CD4-positive, alpha-beta T cell treated with Interferon gamma for 1 hour (primary cell): ENCODE results near the gene KCNK10.

ENCODE experiments used
- DNase-seq: peaks from one replicate; pipeline ENCODE4 v3.0.0-alpha.2; 2020

KCNK10 gene

DNA sequence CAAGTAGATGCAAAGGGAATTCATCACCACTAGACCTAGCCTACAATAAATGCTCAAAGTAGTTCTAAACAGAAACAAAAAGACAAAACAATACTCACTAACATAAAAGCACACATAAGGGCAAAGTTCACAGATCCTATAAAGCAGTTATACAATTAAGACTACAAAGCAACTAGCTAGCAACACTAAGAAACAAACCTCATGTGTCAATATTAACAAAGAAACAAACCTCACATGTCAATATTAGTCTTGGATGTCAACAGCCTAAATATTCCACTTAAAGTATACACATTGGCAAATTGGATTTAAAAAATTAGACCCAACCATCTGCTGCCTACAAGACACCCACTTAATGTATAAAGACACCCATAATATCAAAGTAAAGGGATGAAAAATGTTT, 152.7 kb downstream of the KCNK10 start:
- DNase-seq = no peak

DNA sequence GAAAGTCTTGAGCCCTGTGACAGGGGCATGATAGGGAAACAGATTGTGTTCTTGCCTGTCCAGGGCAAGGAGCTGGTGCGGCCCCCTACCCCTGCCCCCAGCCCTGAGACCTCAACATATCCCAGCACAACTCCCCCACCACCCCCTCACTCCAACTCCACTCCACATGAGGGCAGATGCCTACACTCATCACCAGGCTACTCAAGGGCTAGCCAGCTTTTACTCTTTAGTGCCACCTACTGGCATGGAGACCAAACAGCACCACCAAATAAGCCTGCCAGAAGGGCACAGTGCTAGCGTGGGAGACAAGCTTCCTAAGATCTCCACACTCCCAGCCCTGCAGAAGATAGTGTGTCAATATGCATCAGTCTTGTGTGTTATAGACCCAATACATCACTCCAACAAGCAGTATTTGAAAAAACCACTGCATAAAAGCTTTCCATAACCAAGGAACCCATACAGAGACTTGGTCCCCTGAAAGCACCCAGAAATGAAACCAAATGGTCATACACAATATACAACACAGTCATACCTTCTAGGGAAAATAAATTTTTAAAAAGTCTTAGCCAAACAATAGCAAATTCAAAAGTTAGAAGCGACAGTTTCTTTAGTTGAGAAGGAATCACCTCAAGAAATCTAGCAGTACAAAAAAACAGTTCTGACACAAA, 154.4 kb downstream of the KCNK10 start:
- peak; percentile 48 for DNase-seq

DNA sequence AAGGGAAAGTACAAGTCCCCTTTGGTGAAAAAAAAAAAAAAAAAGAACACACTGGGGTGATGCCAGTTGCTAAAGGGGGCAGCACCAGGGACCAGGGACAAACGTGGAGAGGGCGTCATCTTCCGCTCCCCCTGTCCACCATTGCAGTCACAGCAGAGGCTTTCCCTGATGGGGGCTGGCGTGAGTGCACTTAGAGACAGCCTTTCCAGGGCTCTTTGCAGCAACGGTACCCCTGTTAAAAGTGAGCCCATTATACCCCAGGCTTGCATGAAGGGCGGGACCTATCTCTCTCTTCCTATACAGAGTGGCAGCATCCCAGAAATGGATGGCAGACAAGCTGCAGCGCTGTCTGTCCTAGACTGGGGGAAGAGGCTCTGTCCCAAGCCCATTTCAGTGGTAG, 155.0 kb downstream of the KCNK10 start:
- DNase-seq = no peak

DNA sequence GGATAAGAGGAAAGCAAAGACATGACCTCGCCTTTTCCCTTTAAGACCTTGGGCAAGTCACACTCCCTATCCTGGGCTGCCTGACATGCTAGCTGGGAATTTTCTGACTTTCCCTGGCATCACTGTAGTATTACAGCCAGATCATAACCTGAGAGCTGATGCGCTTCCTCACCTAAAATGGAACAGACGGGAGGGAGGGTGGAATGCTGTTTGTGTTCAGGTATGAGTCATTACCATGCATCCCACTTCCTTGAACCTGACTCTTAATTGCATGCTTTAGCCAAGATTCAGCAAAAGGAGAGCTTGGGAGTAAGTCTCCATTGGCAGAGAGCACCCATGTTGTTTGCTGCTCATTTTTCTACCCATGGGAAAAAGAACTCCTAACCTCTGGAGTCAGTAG, 156.5 kb downstream of the KCNK10 start:
- no peak for DNase-seq

DNA sequence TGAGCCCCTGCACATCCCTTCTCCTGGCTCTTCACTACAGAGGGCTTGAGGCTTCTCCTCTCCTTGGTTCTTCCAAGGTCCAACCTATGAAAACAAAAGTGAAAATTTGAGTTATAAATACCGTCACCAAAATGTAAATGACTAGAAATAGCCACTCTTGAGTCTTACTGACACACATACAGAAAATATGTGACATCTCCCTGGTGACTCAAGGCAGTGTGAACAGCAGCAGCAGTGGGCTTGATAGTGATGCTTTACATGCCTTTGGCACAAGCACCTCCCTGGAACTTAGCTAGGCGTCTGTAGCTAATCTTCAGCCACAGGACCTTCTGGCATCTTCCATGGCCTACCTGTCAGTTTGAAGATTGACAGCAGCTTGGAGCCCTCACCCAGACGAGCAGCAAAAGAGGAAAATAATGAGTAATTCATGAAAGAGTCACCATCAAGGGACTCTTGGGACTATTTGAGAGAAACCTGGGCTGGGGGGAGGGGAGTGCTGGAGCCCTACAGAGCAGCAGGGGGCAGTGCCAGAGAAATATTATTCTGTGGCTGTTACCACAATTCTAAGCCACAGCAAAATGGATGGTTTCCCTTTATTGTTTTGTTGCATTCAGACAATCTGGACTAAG, 158.0 kb downstream of the KCNK10 start:
- no peak for DNase-seq

- no peak for DNase-seq
Observed at GRCh38 chr14:88163731-88164255, 159.3 kb downstream of the KCNK10 start.

GRCh38 chr14:88156127-88156526, 166.9 kb downstream of the KCNK10 start:
- DNase-seq = no peak

GRCh38 chr14:88154926-88155325, 168.1 kb downstream of the KCNK10 start:
- DNase-seq = no peak

- no peak for DNase-seq
Observed at GRCh38 chr14:88154321-88154720, 168.7 kb downstream of the KCNK10 start.

DNA sequence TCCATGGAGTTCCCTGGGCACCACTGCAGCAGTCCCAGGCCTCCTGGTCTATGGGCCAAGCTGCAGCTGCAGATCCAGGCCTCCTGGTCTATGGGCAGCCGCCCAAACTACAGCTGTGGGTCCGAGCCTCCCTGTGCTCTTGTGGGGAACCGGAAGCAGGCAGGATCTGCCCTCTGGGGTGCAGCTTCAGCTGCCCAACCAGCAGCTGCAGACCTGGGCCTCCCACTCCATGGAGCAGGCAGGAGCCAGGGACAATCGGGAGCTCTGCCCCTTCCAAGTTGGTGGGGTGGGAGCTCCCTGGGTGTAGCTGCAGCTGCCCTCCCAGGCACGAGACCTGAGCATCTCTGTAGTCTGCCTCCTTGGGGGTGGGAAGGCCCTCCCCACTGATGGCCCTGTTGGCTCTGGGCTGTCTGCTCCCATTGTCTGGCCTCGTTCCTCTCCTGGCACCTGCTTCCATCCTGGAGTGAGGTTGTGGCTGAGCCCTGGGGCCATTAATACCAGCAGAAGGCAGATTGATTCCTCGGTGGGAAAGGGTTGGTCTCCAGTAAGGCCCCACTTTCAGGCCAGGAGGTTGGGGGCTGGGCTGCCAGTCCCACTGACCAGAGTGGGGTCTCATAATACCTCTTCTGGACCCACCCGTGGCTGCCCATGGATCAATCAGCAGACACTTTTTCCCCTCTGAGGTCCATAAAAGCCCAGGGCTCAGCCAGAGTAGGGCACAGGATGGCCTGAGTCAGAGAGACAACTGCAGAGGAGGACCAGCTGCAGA, 176.0 kb downstream of the KCNK10 start:
- no peak for DNase-seq

DNA sequence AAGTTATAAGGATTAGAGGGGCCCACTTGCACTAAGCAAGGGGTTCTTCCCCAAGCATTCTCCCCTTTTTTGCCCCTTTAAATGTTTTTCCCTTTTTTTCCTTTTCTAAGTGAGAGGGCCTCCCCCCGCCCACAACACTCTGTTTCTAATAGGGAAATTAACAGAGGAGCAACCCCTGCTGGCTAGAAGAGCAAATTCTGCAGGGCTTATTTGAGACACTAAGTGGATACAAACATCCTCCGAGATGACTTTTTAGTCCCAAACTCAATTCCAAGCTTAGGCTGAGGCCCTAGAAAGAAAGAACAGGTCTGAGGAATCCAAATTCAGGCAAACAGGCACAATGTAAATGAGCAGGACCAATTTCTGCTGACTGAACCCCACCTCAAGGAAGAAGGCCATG, 179.3 kb downstream of the KCNK10 start:
- DNase-seq = no peak

DNA sequence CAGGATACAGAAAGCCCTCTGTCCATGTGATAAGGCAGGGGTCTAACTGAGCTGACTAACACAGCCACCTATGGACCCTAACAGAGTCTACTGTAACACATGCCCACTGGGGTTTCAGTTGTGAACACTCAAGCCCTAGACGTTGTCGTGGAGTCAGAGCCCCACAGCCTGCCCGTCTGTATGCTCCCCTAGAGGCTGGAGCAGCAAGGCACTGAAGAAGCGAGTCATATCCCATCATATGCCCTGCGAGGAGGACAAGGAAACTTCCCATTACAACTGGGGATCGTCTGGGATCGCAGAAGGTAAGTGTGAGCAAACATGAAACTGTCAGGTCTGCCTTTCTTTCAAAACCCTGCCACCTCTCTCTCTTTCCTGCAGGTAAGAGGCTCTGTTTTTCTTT, 180.1 kb downstream of the KCNK10 start:
- DNase-seq = no peak

DNA sequence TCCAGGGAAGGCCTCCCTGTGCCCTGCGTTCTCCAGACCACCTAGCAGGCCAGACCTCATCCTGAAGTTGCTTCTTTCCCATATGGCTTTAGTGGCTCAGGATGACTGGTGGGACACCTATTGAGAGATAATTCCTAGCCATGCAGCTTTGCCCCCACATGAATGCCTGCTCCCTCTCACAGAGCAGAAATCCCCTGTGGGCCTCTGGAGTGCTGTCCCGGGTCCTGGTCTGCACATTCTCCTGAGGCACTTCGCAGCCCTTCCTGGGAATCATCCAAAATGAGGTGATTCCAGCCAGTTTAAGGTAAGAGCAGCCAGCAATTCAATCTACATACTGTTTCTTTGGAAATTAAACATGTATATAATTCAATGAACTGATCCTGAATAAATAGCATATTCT, 182.2 kb downstream of the KCNK10 start:
- DNase-seq = no peak

- DNase-seq = no peak
Observed at GRCh38 chr14:88137327-88137726, 185.7 kb downstream of the KCNK10 start.
